Kidney epithelial cell (primary cell): ENCODE measurements around the gene TTC23L. TPM values are rescaled to one million over a fixed set of nuclear protein-coding genes. Genes with fewer than 3 reads are reported as not detected.

Source experiments
- DNase-seq: peaks from one replicate; pipeline ENCODE4 v3.0.0-alpha.2; 2010; ENCODE audit warnings: low read depth
- H3K27me3 ChIP-seq: 2 replicates; pipeline ENCODE4 v1.6.0; 2011; ENCODE audit warnings: low read length; ENCODE audit not compliant: control insufficient read depth, insufficient read depth
- H3K36me3 ChIP-seq: 2 replicates; pipeline ENCODE4 v1.5.1; 2011; ENCODE audit warnings: low read length; ENCODE audit not compliant: control insufficient read depth, insufficient read depth
- H3K4me3 ChIP-seq: 2 replicates; pipeline ENCODE4 v1.5.1; 2011; ENCODE audit warnings: low read depth, mild to moderate bottlenecking, control low read depth, low read length
- CTCF ChIP-seq: IDR thresholded peaks from 2 replicates; pipeline ENCODE4 v1.5.1; 2011; ENCODE audit warnings: mild to moderate bottlenecking, moderate library complexity, low read length, control low read depth, inconsistent platforms; ENCODE audit not compliant: insufficient read depth, poor library complexity, severe bottlenecking
- total RNA-seq: library from RNA; depleted of rRNA; stranded (reverse); fragments of >200 nt; gene quantifications from 2 replicates; pipeline ENCODE4 v1.2.3, GENCODE V29; 2015

The TTC23L gene
- total RNA-seq, 1 donor from 2014 or later, result 2.1 TPM

DNA sequence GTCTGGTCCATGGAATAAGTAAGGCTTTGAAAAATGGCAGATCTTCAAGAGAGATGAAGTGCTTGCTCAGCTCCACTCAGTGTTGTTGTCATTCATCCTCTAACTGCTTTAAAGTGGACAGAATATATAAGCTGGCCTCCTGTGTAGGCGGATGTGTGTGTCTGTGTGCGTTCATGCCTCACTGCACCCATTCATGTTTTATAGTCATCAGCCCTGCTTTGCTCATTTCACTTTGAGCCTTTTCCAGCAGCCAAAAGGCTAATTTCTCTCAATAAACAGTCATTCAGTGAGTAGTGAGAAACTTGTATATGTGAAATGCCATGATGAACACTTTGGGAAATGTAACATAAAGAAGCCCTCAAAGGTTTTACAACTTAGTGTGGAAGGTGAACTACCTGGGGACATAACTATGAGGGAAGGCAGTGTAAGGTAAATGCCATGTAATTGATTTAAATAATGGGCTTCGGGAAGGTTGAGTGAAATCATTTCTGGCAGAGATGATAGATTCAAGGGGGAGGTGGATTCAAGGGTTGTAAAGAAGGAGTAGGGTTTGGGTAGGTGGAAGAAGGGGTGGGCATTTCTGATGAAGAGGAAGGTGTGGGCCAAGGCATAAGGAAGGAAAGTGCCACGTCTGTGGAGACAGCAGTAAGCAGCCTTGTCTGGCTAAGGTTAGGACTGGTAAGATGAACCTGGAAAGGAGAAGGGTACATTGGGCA is 15.7 kb downstream of the TTC23L start:
- DNase-seq, result peak; percentile 29
- no peak for TF ChIP-seq CTCF
- Histone ChIP-seq H3K36me3 (no peaks in the 10 kb centered on the region), H3K27me3 (no peaks in the 10 kb centered on the region), H3K4me3 (no peak overlapping the region)

GRCh38 chr5:34857161-34857560 is 18.2 kb downstream of the TTC23L start:
- H3K27me3 ChIP-seq, result no peaks in the 10 kb centered on the region
- H3K4me3 ChIP-seq, result no peak overlapping the region
- DNase-seq, result no peak
- no peaks in the 10 kb centered on the region for H3K36me3 ChIP-seq
- TF ChIP-seq CTCF, result no peak

DNA sequence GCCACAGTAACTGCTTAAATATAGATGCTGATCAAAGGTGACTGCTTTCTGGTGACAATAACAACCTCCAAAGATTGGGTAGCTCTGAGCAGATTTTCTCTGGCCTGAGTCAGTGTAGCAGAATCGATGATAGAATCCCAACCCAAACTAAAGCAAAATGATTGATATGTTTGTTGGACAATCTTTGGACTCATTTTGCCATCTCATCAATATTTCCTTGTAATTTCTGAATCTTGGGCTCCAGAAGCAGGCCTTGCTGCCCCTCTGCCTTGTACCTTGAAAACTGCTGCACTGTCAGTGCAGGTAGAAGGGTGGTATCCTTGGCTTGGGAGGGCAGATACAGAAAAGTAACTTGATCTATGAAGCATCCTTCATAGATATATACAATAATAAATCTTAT is 18.9 kb downstream of the TTC23L start:
- no peak for TF ChIP-seq CTCF
- no peak for DNase-seq
- no peaks in the 10 kb centered on the region for H3K27me3 ChIP-seq
- H3K36me3 ChIP-seq, result no peaks in the 10 kb centered on the region
- no peak overlapping the region for H3K4me3 ChIP-seq

- DNase-seq, result no peak
- no peak overlapping the region for H3K4me3 ChIP-seq
- H3K36me3 ChIP-seq, result no peaks in the 10 kb centered on the region
- no peaks in the 10 kb centered on the region for H3K27me3 ChIP-seq
- no peak for TF ChIP-seq CTCF
Observed at GRCh38 chr5:34858790-34859189, 19.8 kb downstream of the TTC23L start.

- Histone ChIP-seq H3K36me3 (no peaks in the 10 kb centered on the region), H3K27me3 (no peaks in the 10 kb centered on the region), H3K4me3 (no peak overlapping the region)
- no peak for DNase-seq
- TF ChIP-seq CTCF, result no peak
Observed at GRCh38 chr5:34859253-34859652, 20.3 kb downstream of the TTC23L start.

- H3K27me3 ChIP-seq, result no peaks in the 10 kb centered on the region
- no peaks in the 10 kb centered on the region for H3K36me3 ChIP-seq
- H3K4me3 ChIP-seq, result no peak overlapping the region
- TF ChIP-seq CTCF, result no peak
- no peak for DNase-seq
Observed at GRCh38 chr5:34863946-34864345, 25.0 kb downstream of the TTC23L start.
